Measurements from ENCODE around the gene HSPA6.
"Not testable (repeated sequence)": the region's sequence is repeated elsewhere in the genome, so short reads cannot be mapped to it uniquely, and the experiment has no call there.

Gene HSPA6

DNA sequence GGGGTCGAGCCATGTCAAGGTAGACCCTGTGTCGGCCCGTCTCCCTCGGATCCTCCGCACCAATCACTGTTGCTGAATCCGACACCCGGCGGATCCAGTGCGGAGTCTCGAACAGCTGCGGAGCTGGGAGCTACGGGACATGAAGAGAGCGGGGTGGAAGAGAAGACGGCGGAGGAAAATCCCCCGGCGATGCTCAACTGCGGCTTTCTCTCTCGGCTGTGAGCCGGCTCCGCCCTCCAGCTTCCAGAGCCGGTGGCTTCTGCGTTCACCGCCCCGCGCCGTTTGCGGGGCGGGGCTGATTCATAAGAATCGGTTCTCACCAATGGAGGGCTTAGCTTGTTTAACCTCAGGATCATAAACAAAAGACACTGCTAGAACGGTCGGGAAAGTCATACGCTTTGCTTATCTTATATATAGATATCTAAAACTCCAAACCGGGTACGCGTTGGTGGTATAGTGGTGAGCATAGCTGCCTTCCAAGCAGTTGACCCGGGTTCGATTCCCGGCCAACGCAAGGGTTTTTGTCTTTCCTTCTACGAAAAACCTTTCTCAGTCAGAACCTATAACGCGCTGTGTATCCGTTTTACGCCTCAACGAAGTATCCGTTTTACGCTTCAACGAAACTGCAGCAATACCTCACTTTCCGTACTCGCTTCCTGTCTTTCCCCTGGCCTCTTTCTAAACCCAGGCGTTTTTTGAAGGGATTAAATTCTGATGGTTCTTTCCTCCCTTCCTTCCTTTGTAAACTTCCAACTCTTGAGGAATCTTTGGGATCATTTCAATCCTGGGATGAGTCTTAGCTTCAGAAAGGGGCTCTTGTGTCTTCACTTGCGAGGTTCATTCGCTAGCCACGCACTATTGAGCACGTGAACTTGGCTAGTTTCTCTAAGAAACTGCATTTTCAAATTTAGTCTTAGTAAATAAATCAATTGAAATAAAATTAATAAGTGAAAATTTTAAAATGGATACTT lies 6.6 kb downstream of the HSPA6 start:
- DNase-seq = peak; percentile 97
- in situ Hi-C loops (cut with MboI; ENCODE audit: low pct_unique_long_range_greater_than_20kb, low sequenced_read_pairs) = not testable (repeated sequence)

DNA sequence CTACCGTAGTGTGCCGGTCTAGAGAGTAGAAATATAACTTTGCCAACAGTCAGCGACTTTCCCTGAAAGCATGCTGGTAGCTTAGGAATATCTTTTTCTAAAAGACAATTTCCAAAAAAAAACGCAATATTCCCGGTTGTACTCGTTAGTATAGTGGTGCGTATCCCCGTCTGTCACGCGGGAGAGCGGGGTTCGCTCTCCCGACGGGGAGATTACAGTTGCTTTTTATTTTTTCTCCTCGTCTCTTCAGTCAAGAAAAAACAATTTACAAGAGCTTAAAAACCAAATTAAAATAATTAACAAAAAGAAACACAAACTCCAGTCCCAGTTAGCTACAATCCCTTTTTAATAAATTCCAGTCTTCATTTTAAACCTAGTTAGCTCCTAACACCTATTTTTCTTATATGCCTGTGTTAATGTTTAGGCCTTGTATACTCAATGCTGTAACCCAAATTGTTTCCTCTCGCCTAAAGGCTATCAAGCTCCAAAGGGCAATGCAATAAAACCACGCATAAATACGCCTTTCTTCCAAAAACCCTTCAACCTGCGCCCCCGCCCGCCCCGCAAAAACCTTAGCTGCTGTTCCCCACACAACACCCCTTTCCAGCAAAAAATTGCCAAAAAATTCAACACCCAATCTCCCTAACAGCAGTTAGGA lies 7.8 kb downstream of the HSPA6 start:
- no peak for DNase-seq
- in situ Hi-C loops (cut with MboI; ENCODE audit: low pct_unique_long_range_greater_than_20kb, low sequenced_read_pairs) = no loop called here

DNA sequence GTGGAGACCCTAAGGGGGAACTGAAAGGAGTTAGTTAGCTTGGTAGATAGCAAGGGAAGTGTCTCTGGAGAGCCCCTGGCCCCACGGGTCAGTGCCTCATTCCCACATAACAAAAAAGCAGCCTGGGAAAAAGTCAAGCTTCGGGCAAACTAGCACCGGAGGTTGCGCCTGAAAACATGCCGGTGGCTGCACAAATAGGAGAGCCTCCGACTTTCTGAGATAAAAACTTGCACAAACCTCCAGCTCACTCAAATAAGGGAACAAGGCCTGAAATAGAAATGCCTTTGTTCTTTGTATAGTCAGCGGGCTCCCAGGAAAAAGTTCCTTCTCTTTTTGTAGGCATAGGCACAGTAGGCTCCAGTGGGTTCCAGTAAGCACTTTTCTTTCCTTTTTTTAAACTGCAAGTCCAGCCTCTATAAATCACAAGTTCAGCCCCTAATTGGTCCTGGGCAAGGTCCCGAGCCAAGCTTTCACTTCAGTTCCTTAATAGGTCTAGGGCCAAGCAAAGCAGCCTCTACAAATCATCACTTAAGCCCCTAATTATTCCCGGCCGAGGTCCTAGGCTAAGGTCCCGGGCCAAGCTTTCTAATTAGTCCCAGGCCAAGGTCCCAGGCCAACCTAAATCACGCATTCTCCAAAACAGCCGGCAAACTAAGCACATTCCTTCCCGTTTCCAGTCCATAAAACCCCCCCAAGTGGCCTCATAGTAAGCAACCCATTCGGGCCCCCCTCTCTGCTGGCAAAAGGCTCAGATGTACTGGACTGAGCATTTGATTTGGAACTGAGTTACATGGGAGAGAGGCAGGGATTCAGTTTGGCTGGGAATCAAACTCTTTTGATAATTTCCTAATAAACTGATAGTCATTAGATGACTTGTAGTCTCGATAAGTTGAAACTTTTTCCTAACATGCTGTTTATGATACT lies 8.6 kb downstream of the HSPA6 start:
- DNase-seq = peak; percentile 40
- in situ Hi-C loops (cut with MboI; ENCODE audit: low pct_unique_long_range_greater_than_20kb, low sequenced_read_pairs) = not testable (repeated sequence)

DNA sequence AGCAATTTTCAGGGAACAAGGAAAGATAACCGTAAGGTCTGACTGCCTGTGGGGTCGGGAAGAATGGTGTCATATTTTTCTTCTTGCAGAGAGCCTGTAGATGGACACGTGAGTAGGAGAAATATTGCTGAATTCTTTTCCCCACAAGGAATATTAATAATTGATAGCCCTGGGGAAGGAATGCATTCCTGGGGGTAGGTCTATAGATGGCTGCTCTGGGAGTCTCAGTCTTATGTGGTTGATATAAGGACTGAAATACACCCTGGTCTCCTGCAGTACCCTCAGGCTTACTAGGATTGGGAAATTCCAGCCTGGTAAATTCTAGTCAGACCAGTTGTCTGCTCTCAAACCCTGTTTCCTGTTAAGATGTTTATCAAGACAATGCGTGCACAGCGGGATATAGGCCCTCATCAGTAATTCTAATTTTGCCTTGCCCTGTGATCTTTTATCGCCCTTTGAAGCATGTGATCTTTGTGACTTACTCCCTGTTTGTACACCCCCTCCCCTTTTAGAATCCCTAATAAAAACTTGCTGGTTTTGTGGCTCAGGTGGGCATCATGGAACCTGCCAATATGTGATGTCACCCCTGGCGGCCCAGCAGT lies 12.8 kb downstream of the HSPA6 start:
- in situ Hi-C loops (cut with MboI; ENCODE audit: low pct_unique_long_range_greater_than_20kb, low sequenced_read_pairs); DNase-seq: not testable (repeated sequence)

DNA sequence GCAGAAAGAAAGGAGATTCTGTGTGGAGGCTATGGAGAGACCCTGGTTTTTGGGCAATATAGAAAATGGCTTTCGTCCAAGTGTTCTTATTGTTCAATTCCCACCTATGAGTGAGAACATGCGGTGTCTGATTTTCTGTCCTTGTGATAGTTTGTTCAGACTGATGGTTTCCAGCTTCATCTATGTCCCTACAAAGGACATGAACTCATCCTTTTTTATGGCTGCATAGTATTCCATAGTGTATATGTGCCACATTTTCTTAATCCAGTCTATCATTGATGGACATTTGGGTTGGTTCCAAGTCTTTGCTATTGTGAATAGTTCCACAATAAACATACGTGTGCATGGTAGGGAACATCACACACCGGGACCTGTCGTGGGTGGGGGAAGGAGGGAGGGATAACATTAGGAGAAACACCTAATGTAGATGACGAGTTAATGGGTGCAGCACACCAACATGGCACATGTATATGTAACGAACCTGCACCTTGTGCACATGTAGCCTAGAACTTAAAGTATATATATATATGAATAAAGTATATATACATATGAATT lies 14.7 kb downstream of the HSPA6 start:
- DNase-seq; in situ Hi-C loops (cut with MboI; ENCODE audit: low pct_unique_long_range_greater_than_20kb, low sequenced_read_pairs): not testable (repeated sequence)

DNA sequence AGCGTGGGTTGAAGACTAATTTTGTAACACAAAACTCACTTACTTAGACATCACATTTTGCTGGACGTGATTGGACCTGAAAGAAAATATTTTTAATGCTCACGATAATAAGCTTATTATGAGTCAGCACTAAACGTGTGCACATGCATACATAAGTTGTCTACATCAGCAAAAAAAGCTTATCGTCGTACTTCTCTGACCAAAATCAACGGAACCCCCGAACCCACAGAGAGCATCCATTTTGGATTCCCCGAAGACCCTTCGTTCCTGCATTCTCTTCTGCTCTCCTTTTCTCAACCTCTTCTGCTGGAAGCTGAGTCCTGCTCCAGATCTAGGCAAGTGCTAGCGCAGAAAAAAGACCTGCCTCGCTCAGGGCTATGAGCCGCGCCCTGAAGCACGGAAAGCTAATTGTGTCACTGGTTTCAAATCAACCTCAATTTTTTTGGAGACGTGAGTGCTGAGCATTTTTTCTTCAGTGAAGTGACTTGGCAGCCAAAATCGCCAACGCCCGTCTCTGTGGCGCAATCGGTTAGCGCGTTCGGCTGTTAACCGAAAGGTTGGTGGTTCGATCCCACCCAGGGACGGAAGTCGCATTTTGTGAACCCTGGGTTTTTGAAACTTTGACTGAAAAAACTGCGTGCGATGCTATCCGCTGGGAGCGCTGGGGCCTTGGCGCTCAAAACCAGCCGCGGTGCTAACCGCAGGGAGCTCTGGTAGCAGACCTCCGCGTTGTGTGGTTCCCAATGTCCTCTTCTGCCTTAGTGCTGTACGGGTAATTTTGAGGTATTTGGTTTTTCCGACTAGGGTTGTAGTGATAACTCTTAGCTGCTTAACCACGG lies 15.6 kb downstream of the HSPA6 start:
- DNase-seq = peak; percentile 94

GRCh38 chr1:161540570-161540960 lies 16.2 kb downstream of the HSPA6 start:
- peak; percentile 54 for DNase-seq

More for the DNA sequence above, 15.6 kb downstream of the HSPA6 start:
- in situ Hi-C loops (cut with MboI; ENCODE audit: low pct_unique_long_range_greater_than_20kb, low sequenced_read_pairs) = not testable (repeated sequence)

GRCh38 chr1:161542091-161542559 lies 17.8 kb downstream of the HSPA6 start:
- in situ Hi-C loops (cut with MboI; ENCODE audit: low pct_unique_long_range_greater_than_20kb, low sequenced_read_pairs); DNase-seq: not testable (repeated sequence)

More at GRCh38 chr1:161540570-161540960, 16.2 kb downstream of the HSPA6 start:
- in situ Hi-C loops (cut with MboI; ENCODE audit: low pct_unique_long_range_greater_than_20kb, low sequenced_read_pairs) = not testable (repeated sequence)

GRCh38 chr1:161543125-161543524 lies 18.8 kb downstream of the HSPA6 start:
- in situ Hi-C loops (cut with MboI; ENCODE audit: low pct_unique_long_range_greater_than_20kb, low sequenced_read_pairs); DNase-seq: not testable (repeated sequence)

DNA sequence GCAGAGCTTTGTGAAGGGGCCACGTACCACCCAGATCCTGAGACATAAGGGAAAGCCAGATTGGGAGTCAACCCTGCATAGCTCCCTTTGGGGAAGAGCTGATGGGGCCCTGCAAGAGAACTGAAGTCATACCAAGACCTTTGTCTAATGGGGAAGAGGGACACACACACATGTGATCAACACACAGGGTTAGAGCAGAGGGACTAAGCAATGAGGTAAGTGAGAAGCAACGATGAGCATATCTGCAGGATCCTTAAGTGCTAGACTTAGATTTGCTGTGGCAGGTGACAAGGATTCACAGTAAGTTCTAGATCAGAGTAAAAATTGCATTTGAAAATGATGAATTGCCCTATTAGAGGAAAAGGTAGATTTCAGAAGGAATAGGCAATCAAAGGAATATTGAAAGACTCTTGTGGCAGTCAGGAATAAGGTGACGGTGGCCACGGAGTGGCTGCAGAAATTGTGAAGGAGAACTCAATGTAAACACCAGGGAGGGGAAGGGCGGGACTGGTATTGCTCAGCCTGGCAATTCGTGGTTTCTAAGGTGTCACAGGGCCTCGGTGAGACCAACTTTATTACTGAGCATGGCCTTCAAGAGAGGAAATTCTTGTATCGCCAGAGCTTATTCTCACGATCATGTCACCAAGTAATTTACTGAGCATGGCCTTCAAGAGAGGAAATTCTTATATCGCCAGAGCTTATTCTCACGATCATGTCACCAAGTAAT lies 20.8 kb downstream of the HSPA6 start:
- in situ Hi-C loops (cut with MboI; ENCODE audit: low pct_unique_long_range_greater_than_20kb, low sequenced_read_pairs) = not testable (repeated sequence)
- DNase-seq = peak; percentile 22

DNA sequence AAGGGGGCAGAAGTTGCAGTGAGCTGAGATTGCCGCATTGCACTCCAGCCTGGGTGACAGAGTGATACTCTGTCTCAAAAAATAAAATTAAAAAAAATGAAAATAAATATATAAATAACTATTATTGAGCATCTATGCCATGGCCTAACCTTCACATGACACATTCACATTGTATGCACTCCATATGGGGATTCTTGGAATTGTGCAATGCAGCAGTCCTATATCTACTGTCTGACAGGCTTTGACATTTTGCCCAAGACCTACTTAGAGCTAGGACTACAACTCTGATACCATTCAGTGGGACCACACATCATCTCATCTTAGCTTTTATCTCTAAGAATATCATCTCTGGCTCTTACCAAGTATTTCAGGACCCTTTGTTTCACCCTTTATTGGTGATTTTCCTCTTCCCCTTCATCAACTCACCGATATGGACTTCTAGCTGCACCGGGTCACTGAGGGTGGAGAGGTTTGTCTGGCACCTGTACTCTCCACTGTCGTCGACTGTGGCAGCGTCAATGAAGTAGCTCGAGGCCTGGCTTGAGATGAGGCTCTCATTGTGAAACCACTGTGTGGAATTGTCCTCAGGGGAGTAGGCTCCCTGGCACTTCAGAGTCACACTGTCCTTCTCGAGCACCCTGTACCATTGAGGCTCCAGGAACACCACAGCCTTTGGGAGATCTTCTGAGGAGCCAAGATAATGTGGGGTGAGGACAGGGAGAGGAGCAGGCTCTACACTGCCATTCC lies 23.8 kb downstream of the HSPA6 start:
- in situ Hi-C loops (cut with MboI; ENCODE audit: low pct_unique_long_range_greater_than_20kb, low sequenced_read_pairs) = not testable (repeated sequence)

DNA sequence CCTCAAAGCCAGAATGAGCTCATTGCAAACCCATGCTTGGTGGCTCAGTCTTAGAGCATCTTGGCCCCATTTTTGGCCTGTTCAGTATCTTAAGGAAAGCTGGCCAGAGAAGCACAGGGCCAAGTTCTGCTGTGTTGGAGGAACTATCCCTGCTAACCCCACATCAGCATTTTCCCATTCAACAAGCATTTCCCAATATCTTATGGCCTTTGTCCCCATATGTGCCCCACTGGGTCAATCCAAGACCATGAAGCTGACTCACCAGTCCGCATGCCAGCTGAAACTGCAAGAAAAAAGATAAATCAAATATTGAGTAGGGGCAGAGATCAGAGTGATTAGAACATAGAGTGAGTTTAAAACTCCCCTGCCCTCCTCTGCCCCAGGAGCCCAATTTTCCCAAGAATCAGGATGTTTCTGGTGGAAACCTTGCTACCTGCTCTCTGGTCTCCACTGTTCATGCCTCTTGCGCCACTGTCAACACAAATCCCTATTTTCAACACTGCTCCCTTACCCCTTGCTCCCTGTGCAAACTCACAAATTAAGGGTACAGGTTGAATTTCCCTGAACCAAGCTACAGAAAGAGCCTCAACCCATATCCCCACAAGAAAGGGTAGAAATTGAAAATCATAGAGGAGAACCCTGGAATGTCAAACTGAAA lies 24.5 kb downstream of the HSPA6 start:
- in situ Hi-C loops (cut with MboI; ENCODE audit: low pct_unique_long_range_greater_than_20kb, low sequenced_read_pairs); DNase-seq: not testable (repeated sequence)

More for the DNA sequence above, 23.8 kb downstream of the HSPA6 start:
- not testable (repeated sequence) for DNase-seq

DNA sequence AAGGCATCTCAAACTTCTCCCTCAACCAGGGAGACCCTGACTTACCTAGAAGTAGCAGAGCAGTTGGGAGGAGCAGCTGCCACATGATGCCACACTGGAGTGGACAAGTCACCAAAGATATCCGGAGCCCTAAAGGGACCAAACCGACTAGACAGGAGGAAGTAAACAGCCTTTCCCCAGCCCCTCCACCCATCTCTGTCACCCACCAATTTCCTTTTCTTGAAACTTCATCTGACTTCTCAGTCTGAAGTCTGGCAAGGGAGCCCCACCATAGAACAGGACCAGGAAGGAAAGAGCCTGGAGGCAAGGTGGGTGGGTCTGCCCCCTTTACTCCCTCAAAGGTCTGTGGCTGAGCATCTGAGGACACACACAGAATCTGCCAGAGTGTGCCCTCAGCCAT lies 25.3 kb downstream of the HSPA6 start, which contains the start of gene FCGR3A:
Gene FCGR3A, minus strand, starts transcription at position 167 of the 400 bp plus-strand sequence. Its CDS starts 82 bp downstream, at position 85.
- in situ Hi-C loops (cut with MboI; ENCODE audit: low pct_unique_long_range_greater_than_20kb, low sequenced_read_pairs) = no loop called here
- DNase-seq = no peak

DNA sequence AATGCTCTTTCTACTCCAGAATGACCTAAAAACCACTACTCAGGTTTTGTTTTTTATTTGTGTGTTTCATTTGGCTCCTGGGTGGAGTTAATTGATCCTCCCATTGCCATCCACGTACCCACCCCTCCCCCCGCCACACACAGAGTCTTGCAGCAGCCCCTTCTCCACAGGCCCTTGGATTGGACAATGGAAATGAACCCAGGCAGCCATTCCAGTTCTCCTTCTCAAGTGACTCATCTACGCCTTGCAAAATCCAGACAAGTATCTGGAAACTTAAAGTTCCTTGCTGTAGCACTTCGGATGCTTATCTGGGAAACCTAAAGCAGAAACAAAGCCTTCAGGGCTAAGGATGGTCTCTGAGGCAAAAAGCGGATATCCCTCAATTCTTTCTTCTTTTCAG lies 26.6 kb downstream of the HSPA6 start:
- DNase-seq; in situ Hi-C loops (cut with MboI; ENCODE audit: low pct_unique_long_range_greater_than_20kb, low sequenced_read_pairs): not testable (repeated sequence)

DNA sequence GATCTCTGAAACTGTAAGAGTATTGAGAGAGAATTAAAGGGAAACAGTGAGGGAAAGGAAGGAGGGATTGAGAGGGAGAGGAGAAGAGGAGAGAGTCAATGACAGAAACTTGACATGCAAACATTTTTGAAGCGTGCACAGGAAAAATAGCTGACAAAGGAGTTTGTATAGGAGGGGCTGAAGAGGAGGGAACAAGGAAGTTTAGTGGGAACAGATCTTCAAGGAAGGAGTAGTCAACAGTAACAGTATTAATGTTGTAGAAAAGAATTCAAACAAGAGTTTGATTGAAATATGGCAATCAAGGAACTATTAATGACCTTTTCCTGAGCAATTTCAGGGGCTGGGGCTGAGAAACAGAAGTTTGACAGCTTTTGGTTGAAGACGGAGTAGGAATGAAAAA lies 29.3 kb downstream of the HSPA6 start:
- in situ Hi-C loops (cut with MboI; ENCODE audit: low pct_unique_long_range_greater_than_20kb, low sequenced_read_pairs); DNase-seq: not testable (repeated sequence)

Measured in KBM-7 (cell line).